DND-41 (cell line): ENCODE measurements around the gene SGPL1.
"Not testable (repeated sequence)": the region's sequence is repeated elsewhere in the genome, so short reads cannot be mapped to it uniquely, and the experiment has no call there.

Experiments
- ATAC-seq: fragments of 200-7000 bp; cut with Tn5 transposase; 3 replicates; pipeline ENCODE4 v1.9.1; 2021; ENCODE audit warnings: low read depth; ENCODE audit not compliant: insufficient read depth
- DNase-seq: peaks from one replicate; pipeline ENCODE4 v3.0.0-alpha.2; 2020
- H2AFZ ChIP-seq: 2 replicates; pipeline ENCODE4 v1.6.0; 2012; ENCODE audit warnings: low read depth, low read length
- H3K27ac ChIP-seq: 2 replicates; pipeline ENCODE4 v1.5.1; 2012; ENCODE audit warnings: low read length, inconsistent platforms
- H3K27me3 ChIP-seq: fragments of 200-600 bp; sonication (generic); 2 replicates; pipeline ENCODE4 v1.6.0; 2012; ENCODE audit warnings: low read length, mild to moderate bottlenecking, inconsistent platforms; ENCODE audit not compliant: insufficient read depth, poor library complexity
- H3K36me3 ChIP-seq: 2 replicates; pipeline ENCODE4 v1.5.1; 2012; ENCODE audit warnings: low read length, inconsistent platforms; ENCODE audit not compliant: insufficient read depth
- H3K4me1 ChIP-seq: 2 replicates; pipeline ENCODE4 v1.5.1; 2012; ENCODE audit warnings: mild to moderate bottlenecking, low read length; ENCODE audit not compliant: insufficient read depth
- H3K4me2 ChIP-seq: 2 replicates; pipeline ENCODE4 v1.6.0; 2012; ENCODE audit warnings: mild to moderate bottlenecking, moderate library complexity, low read length, inconsistent platforms; ENCODE audit not compliant: insufficient read depth
- H3K4me3 ChIP-seq, 2 experiments: fragments of 200-600 bp in 1 of 2; shearing (Covaris generic) in 1 of 2; 2 replicates each; pipeline ENCODE4 v1.5.1; 2012 to 2016; ENCODE audit warnings: inconsistent platforms in 2 of 2, low read length in 2 of 2, mild to moderate bottlenecking in 2 of 2, low read depth in 1 of 2, moderate library complexity in 1 of 2
- H3K79me2 ChIP-seq: 2 replicates; pipeline ENCODE4 v1.6.0; 2012; ENCODE audit warnings: low read length, inconsistent platforms; ENCODE audit not compliant: insufficient read depth
- H3K9ac ChIP-seq: 2 replicates; pipeline ENCODE4 v1.6.0; 2012; ENCODE audit warnings: low read depth, mild to moderate bottlenecking, inconsistent platforms, low read length, moderate library complexity
- H3K9me3 ChIP-seq: 2 replicates; pipeline ENCODE4 v1.5.1; 2012; ENCODE audit warnings: low read length, moderate library complexity, mild to moderate bottlenecking, inconsistent platforms; ENCODE audit not compliant: insufficient read depth, severe bottlenecking
- H4K20me1 ChIP-seq: 2 replicates; pipeline ENCODE4 v1.6.0; 2012; ENCODE audit warnings: low read length; ENCODE audit not compliant: insufficient read depth
- CTCF ChIP-seq: IDR thresholded peaks from 2 replicates; pipeline ENCODE4 v1.5.1; 2012; ENCODE audit warnings: borderline replicate concordance, low read length, moderate library complexity, mild to moderate bottlenecking; ENCODE audit not compliant: poor library complexity, severe bottlenecking; ENCODE audit errors: extremely low read depth
- EZH2 ChIP-seq: IDR thresholded peaks from 3 replicates; pipeline ENCODE4 v1.6.1; 2012; ENCODE audit warnings: borderline replicate concordance, low read depth, mild to moderate bottlenecking, moderate library complexity, low read length, inconsistent platforms; ENCODE audit not compliant: severe bottlenecking

The SGPL1 gene

GRCh38 chr10:70917226-70917625, 101.5 kb downstream of the SGPL1 start:
- H3K27ac ChIP-seq, result no peak overlapping the region
- H3K4me1 ChIP-seq, result no peaks in the 10 kb centered on the region
- H3K79me2 ChIP-seq, result no peaks in the 10 kb centered on the region
- no peak for DNase-seq
- no peaks in the 10 kb centered on the region for H3K36me3 ChIP-seq
- no peak overlapping the region for H3K9ac ChIP-seq
- H3K4me2 ChIP-seq, result no peak overlapping the region
- no peak overlapping the region for H2AFZ ChIP-seq
- no peak for TF ChIP-seq CTCF
- TF ChIP-seq EZH2, result no peak
- no peaks in the 10 kb centered on the region for H3K9me3 ChIP-seq
- ATAC-seq, result no peak
- H3K4me3 ChIP-seq, result no peak overlapping the region
- H4K20me1 ChIP-seq, result no peaks in the 10 kb centered on the region
- peaks cover 15% of the 10 kb centered on the region for H3K27me3 ChIP-seq

- no peak overlapping the region for H2AFZ ChIP-seq
- no peaks in the 10 kb centered on the region for H3K36me3 ChIP-seq
- ATAC-seq (no peak), DNase-seq (no peak)
- H3K27ac ChIP-seq, result no peak overlapping the region
- no peaks in the 10 kb centered on the region for H3K9me3 ChIP-seq
- H3K9ac ChIP-seq, result no peak overlapping the region
- no peak overlapping the region for H3K4me2 ChIP-seq
- no peaks in the 10 kb centered on the region for H3K79me2 ChIP-seq
- H4K20me1 ChIP-seq, result no peaks in the 10 kb centered on the region
- H3K4me1 ChIP-seq, result no peaks in the 10 kb centered on the region
- H3K27me3 ChIP-seq, result peaks cover 15% of the 10 kb centered on the region
- H3K4me3 ChIP-seq, result no peak overlapping the region
- no peak for TF ChIP-seq EZH2
- TF ChIP-seq CTCF, result no peak
These were observed 101.9 kb downstream of the SGPL1 start for GRCh38 chr10:70917635-70918034.

- ATAC-seq (peak; percentile 48; the same call in 1 of the 3 replicates), DNase-seq (peak; percentile 12)
- Histone ChIP-seq H3K79me2 (no peaks in the 10 kb centered on the region), H4K20me1 (no peaks in the 10 kb centered on the region), H3K36me3 (no peaks in the 10 kb centered on the region), H3K4me3 (no peak overlapping the region), H2AFZ (no peak overlapping the region), H3K27me3 (peaks cover 15% of the 10 kb centered on the region), H3K9ac (no peak overlapping the region), H3K4me2 (no peak overlapping the region), H3K27ac (no peak overlapping the region), H3K9me3 (no peaks in the 10 kb centered on the region), H3K4me1 (no peaks in the 10 kb centered on the region)
- no peak for TF ChIP-seq EZH2
These were observed 103.2 kb downstream of the SGPL1 start for GRCh38 chr10:70918851-70919530.

- H3K9me3 ChIP-seq, H3K4me3 ChIP-seq, H3K27ac ChIP-seq, H3K79me2 ChIP-seq, H3K4me1 ChIP-seq, ATAC-seq, H4K20me1 ChIP-seq, H3K36me3 ChIP-seq, H3K4me2 ChIP-seq, H2AFZ ChIP-seq, H3K9ac ChIP-seq, DNase-seq: not testable (repeated sequence)
- H3K27me3 ChIP-seq, result peaks cover 10% of the 10 kb centered on the region
These were observed 104.2 kb downstream of the SGPL1 start for GRCh38 chr10:70919906-70920305.
